Activated CD8-positive, alpha-beta memory T cell treated with anti-CD3 and anti-CD28 coated beads for 48 hours (primary cell): ENCODE results near the gene SPATC1L.
"Not testable (repeated sequence)": the region's sequence is repeated elsewhere in the genome, so short reads cannot be mapped to it uniquely, and the experiment has no call there.

Experiments used
- DNase-seq, 3 experiments: peaks; one replicate each; pipeline ENCODE4 v3.0.0-alpha.2; 2020; ENCODE audit warnings: low read depth in 2 of 3, low spot score in 2 of 3

The SPATC1L gene

GRCh38 chr21:46184625-46185555 lies 631 bp upstream of the SPATC1L start:
- peak; percentile 39 to 61 (median 39) for DNase-seq

GRCh38 chr21:46183337-46183909 lies 836 bp downstream of the SPATC1L start:
- not testable (repeated sequence) for DNase-seq

GRCh38 chr21:46182548-46183336 lies 1.5 kb downstream of the SPATC1L start:
- no peak for DNase-seq

- DNase-seq, result no peak
Observed at GRCh38 chr21:46181953-46182547, 2.2 kb downstream of the SPATC1L start.

GRCh38 chr21:46181436-46181835 lies 2.8 kb downstream of the SPATC1L start:
- no peak for DNase-seq

- DNase-seq, result no peak
Observed at GRCh38 chr21:46180778-46181391, 3.4 kb downstream of the SPATC1L start.

GRCh38 chr21:46180079-46180722 lies 4.1 kb downstream of the SPATC1L start:
- DNase-seq, result no peak

GRCh38 chr21:46179708-46180078 lies 4.6 kb downstream of the SPATC1L start:
- no peak for DNase-seq

- no peak for DNase-seq
Observed at GRCh38 chr21:46178961-46179360, 5.3 kb downstream of the SPATC1L start.

GRCh38 chr21:46176443-46177129 lies 7.7 kb downstream of the SPATC1L start:
- DNase-seq, result not testable (repeated sequence)

GRCh38 chr21:46173573-46173972 lies 10.7 kb downstream of the SPATC1L start:
- DNase-seq, result no peak

- no peak for DNase-seq
Observed at GRCh38 chr21:46172863-46173528, 11.3 kb downstream of the SPATC1L start.

GRCh38 chr21:46171996-46172862 lies 12.0 kb downstream of the SPATC1L start:
- no peak for DNase-seq

- DNase-seq, result no peak
Observed at GRCh38 chr21:46171585-46171984, 12.7 kb downstream of the SPATC1L start.

GRCh38 chr21:46170436-46171193 lies 13.6 kb downstream of the SPATC1L start:
- not testable (repeated sequence) for DNase-seq

GRCh38 chr21:46168659-46169386 lies 15.4 kb downstream of the SPATC1L start:
- no peak for DNase-seq

GRCh38 chr21:46168238-46168637 lies 16.0 kb downstream of the SPATC1L start:
- no peak for DNase-seq
